ENCODE measurements around the gene SLCO4A1.

DNA sequence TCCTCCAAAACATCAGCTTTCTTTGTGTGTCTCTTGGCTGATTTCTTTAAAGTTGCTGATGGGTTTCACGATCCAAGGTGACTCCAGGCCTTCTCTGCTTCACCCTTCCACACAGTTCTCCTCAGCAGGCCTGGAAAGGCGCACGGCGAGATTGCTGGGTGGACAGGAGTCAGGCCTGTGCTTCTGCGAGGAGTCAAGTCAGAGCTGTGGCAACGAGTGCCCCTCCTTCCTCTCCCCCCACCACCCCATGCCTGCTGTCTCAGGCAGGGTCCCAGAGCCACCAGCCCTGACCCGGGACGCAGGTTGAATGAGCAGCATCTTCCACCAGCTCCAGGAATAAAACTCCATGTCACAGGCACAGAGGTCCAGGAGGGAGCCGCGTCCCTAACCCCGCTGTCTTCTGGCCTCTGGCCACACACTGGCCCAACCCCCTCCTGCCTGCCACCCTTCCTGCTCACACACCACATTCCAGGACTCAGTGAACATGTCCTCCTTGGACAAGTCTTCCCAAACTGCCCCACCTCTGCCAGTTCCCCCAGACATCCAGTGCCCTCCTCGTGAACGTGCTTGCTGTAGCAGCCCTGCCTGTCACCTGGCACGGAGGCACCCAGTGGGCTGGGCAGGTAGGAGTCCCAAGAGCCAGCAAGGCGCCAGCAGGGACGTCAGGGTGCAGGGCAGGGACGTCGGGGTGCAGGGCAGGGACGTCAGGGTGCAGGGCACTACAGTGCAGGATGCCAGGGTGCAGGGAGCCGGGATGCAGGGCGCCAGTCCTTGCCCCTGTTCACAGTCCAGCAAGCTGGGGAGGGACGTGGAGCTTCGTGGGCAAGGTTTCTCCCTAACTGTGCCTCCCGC is 59.1 kb downstream of the SLCO4A1 start:
- TF ChIP-seq EP300 (IDR thresholded peaks at IDR 0.05) = no peak
- no peak for TF ChIP-seq POLR2A (IDR thresholded peaks at IDR 0.05)
